Left renal cortex interstitium (tissue), 4 donors: ENCODE data around the gene MGST3. TPM values are rescaled to one million over a fixed set of nuclear protein-coding genes. Genes with fewer than 3 reads are reported as not detected.
A peak's percentile ranks its signal among the peaks of the same experiment; 100 is the strongest.
"Not testable (repeated sequence)": the region's sequence is repeated elsewhere in the genome, so short reads cannot be mapped to it uniquely, and the experiment has no call there.

Experiments used
- DNase-seq, 4 donors: peaks; one replicate each; pipeline ENCODE4 v3.0.0-alpha.2; 2013; ENCODE audit warnings: low read depth in 4 of 4, low spot score in 2 of 4, missing footprints in 1 of 4
- polyA plus RNA-seq, 4 donors: library from polyadenylated mRNA; unstranded; fragments of 120-200 nt; gene quantifications; one replicate each; pipeline ENCODE4 v1.2.1, GENCODE V29; 2013; ENCODE audit not compliant: insufficient read length in 4 of 4

MGST3 gene
- polyA plus RNA-seq, 4 donors = 193 to 223 (median 212) TPM

- no peak for DNase-seq
Measured at GRCh38 chr1:165628147-165628822, 2.7 kb upstream of the MGST3 start.

- no peak for DNase-seq
Measured at GRCh38 chr1:165629151-165629550, 1.9 kb upstream of the MGST3 start.

GRCh38 chr1:165629848-165630628, 996 bp upstream of the MGST3 start:
- no peak for DNase-seq

GRCh38 chr1:165631342-165632151, 513 bp downstream of the MGST3 start:
- DNase-seq = peak in 2 of 4 donors; percentile 39 to 70

GRCh38 chr1:165632152-165632469, 1.1 kb downstream of the MGST3 start:
- no peak for DNase-seq

- DNase-seq = no peak
Measured at GRCh38 chr1:165632491-165632890, 1.5 kb downstream of the MGST3 start.

GRCh38 chr1:165633614-165634013, 2.6 kb downstream of the MGST3 start:
- DNase-seq = no peak

GRCh38 chr1:165634154-165634921, 3.3 kb downstream of the MGST3 start:
- DNase-seq = no peak

GRCh38 chr1:165635329-165635728, 4.3 kb downstream of the MGST3 start:
- no peak for DNase-seq

- no peak for DNase-seq
Measured at GRCh38 chr1:165635823-165636222, 4.8 kb downstream of the MGST3 start.

- no peak for DNase-seq
Measured at GRCh38 chr1:165637427-165637826, 6.4 kb downstream of the MGST3 start.

GRCh38 chr1:165638211-165638610, 7.2 kb downstream of the MGST3 start:
- not testable (repeated sequence) for DNase-seq

GRCh38 chr1:165639821-165640623, 9.0 kb downstream of the MGST3 start:
- DNase-seq = no peak

- no peak for DNase-seq
Measured at GRCh38 chr1:165641231-165641987, 10.4 kb downstream of the MGST3 start.

- no peak for DNase-seq
Measured at GRCh38 chr1:165644064-165644735, 13.2 kb downstream of the MGST3 start.

- DNase-seq = no peak
Measured at GRCh38 chr1:165645654-165646366, 14.8 kb downstream of the MGST3 start.

- no peak for DNase-seq
Measured at GRCh38 chr1:165647517-165647916, 16.5 kb downstream of the MGST3 start.

- DNase-seq = no peak
Measured at GRCh38 chr1:165647970-165648369, 16.9 kb downstream of the MGST3 start.
